Erythroblast (primary cell): ENCODE measurements around the gene SLC17A5.

Experiments
- GATA1 ChIP-seq: IDR thresholded peaks from 2 replicates; pipeline ENCODE4 v1.6.1; 2011; ENCODE audit warnings: low read depth, mild to moderate bottlenecking, control low read depth, low read length, moderate library complexity
- POLR2A ChIP-seq: IDR thresholded peaks from 2 replicates; pipeline ENCODE4 v1.6.1; 2011; ENCODE audit warnings: mild to moderate bottlenecking, low read length

DNA sequence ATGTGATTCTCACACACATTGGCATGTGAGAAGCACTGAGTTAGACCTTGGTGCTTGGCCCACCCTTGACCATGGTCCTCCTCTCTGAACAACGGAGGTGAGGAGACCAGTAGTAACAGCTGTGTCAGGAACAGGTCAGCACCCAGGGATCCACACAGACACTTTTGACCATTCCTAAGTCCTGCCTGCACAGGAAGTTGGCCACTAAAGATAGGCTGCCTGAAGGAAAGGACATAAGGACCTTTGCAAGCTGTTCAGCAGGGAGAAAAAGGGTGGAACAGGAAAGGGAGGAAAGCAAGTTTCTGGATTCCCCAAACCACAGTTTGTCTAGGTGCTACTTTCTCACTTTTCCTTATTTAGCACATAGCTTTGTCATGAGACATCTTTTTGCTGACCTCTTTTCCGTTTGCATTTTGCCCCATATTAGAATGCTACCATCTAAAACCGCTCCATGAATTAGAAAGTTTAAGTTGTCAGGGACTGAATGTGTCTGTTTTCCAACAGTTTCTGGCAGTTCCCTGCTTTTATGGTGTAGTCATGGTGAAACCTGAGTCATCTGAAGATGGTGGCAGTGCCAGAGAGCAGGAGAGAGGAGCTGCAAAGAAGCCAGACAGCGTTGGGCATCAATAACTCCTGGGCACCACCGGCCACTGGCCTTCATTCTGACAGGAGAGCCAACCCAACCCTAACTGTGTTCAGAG is 41.1 kb upstream of the SLC17A5 start:
- no peak for TF ChIP-seq POLR2A
- no peak for TF ChIP-seq GATA1
